SK-N-SH (cell line): ENCODE data around the gene PXK. TPM values are rescaled to one million over a fixed set of nuclear protein-coding genes. Genes with fewer than 3 reads are reported as not detected.

Experiments used
- CTCF ChIA-PET: fragments of 300-600, 350-600 bp; formaldehyde crosslinking; extraction: SDS; loops from one replicate; lab custom pipeline; 2021; lab: Yijun Ruan, JAX
- POLR2A ChIA-PET: fragments of 350-600 bp; sonication (Branson Sonifier 250); formaldehyde crosslinking; extraction: SDS; loops from one replicate; lab custom pipeline; 2020; ENCODE audit warnings: antibody characterized with exemption, inconsistent platforms; lab: Yijun Ruan, JAX
- DNase-seq: peaks from one replicate; pipeline ENCODE4 v3.0.0; 2012
- H2AFZ ChIP-seq: fragments of 200-600 bp; sonication (generic); 2 replicates; pipeline ENCODE4 v1.8.1; 2016; ENCODE audit warnings: antibody characterized with exemption, mild to moderate bottlenecking, low read depth
- H3F3A ChIP-seq: fragments of 200-600 bp; sonication (generic); replicated peaks from 2 replicates; pipeline ENCODE3; 2016; ENCODE audit warnings: antibody characterized with exemption, mild to moderate bottlenecking; ENCODE audit not compliant: insufficient read depth
- H3K27ac ChIP-seq, 2 experiments: fragments of 200-500 bp in 1 of 2; fragments of 200-600 bp in 1 of 2; sonication (Bioruptor generic) in 1 of 2; sonication (generic), shearing (Covaris generic) in 1 of 2; 2 replicates each; pipeline versions ENCODE4 v1.5.1 to v1.6.1; 2014 to 2016; ENCODE audit warnings: low read depth in 2 of 2, inconsistent platforms in 1 of 2, low read length in 1 of 2, mild to moderate bottlenecking in 1 of 2, mixed read lengths in 1 of 2
- H3K27me3 ChIP-seq: fragments of 200-600 bp; sonication (generic), shearing (Covaris generic); 2 replicates; pipeline ENCODE4 v1.6.1; 2016; ENCODE audit warnings: mixed run types; ENCODE audit not compliant: insufficient read depth
- H3K36me3 ChIP-seq, 2 experiments: fragments of 200-500 bp in 1 of 2; fragments of 200-600 bp in 1 of 2; sonication (Bioruptor generic) in 1 of 2; sonication (generic) in 1 of 2; replicated peaks in 1 of 2; 2 replicates each; pipeline versions ENCODE3 to v1.5.1; 2014 to 2016; ENCODE audit warnings: low read length in 1 of 2, mild to moderate bottlenecking in 1 of 2; ENCODE audit not compliant: insufficient read depth in 2 of 2, control insufficient read depth in 1 of 2
- H3K4me1 ChIP-seq, 2 experiments: fragments of 200-500 bp in 1 of 2; fragments of 200-600 bp in 1 of 2; sonication (Bioruptor generic) in 1 of 2; sonication (generic), shearing (Covaris generic) in 1 of 2; 2 replicates each; pipeline versions ENCODE4 v1.5.1 to v1.6.1; 2014 to 2016; ENCODE audit warnings: low read depth in 1 of 2, low read length in 1 of 2, mixed run types in 1 of 2; ENCODE audit not compliant: insufficient read depth in 2 of 2, control insufficient read depth in 1 of 2
- H3K4me2 ChIP-seq: fragments of 200-600 bp; sonication (generic), shearing (Covaris generic); 2 replicates; pipeline ENCODE4 v1.6.1; 2017; ENCODE audit warnings: mixed run types
- H3K4me3 ChIP-seq, 2 experiments: fragments of 200-500 bp in 1 of 2; fragments of 200-600 bp in 1 of 2; sonication (Bioruptor generic) in 1 of 2; sonication (generic), shearing (Covaris generic) in 1 of 2; 2 replicates each; pipeline versions ENCODE4 v1.5.1 to v1.8.1; 2014 to 2016; ENCODE audit warnings: low read depth in 2 of 2, inconsistent platforms in 1 of 2, low read length in 1 of 2, mild to moderate bottlenecking in 1 of 2, mixed read lengths in 1 of 2, moderate library complexity in 1 of 2
- H3K79me2 ChIP-seq: fragments of 200-600 bp; sonication (generic); 2 replicates; pipeline ENCODE4 v1.8.1; 2017; ENCODE audit warnings: mild to moderate bottlenecking; ENCODE audit not compliant: insufficient read depth
- H3K9ac ChIP-seq: fragments of 200-600 bp; sonication (generic); 2 replicates; pipeline ENCODE4 v1.6.1; 2017; ENCODE audit warnings: mixed run types
- H3K9me2 ChIP-seq: fragments of 200-600 bp; sonication (generic); 2 replicates; pipeline ENCODE4 v1.6.1; 2017; ENCODE audit warnings: mixed run types
- H3K9me3 ChIP-seq: fragments of 200-600 bp; sonication (generic); 2 replicates; pipeline ENCODE4 v1.6.1; 2017; ENCODE audit warnings: mixed run types, mild to moderate bottlenecking, moderate library complexity
- H4K20me1 ChIP-seq: fragments of 200-600 bp; sonication (generic); 2 replicates; pipeline ENCODE4 v1.6.1; 2017; ENCODE audit warnings: mild to moderate bottlenecking, mixed run types; ENCODE audit not compliant: insufficient read depth
- CHD2 ChIP-seq: fragments of 150-350 bp; IDR thresholded peaks from 2 replicates; pipeline ENCODE4 v1.6.1; 2018; ENCODE audit warnings: low read length; ENCODE audit not compliant: partially characterized antibody
- FOXJ3 ChIP-seq: sonication (generic); formaldehyde crosslinking; IDR thresholded peaks from 2 replicates; pipeline ENCODE4 v1.5.1; 2020; ENCODE audit warnings: mild to moderate bottlenecking, missing genetic modification reagents
- FOXM1 ChIP-seq: IDR thresholded peaks from 2 replicates; pipeline ENCODE4 v1.4.0; 2012; ENCODE audit warnings: low read depth, mild to moderate bottlenecking
- GABPA ChIP-seq: IDR thresholded peaks from 2 replicates; pipeline ENCODE4 v1.4.0; 2012; ENCODE audit warnings: low read depth, mild to moderate bottlenecking
- GATA2 ChIP-seq: sonication (generic); formaldehyde crosslinking; IDR thresholded peaks from 2 replicates; pipeline ENCODE4 v1.5.0; 2020; ENCODE audit warnings: mild to moderate bottlenecking, missing genetic modification reagents
- MEF2A ChIP-seq: IDR thresholded peaks from 2 replicates; pipeline ENCODE4 v1.4.0; 2012; ENCODE audit warnings: low read depth, borderline replicate concordance
- POLR2AphosphoS5 ChIP-seq: IDR thresholded peaks from 2 replicates; pipeline ENCODE4 v1.6.1; 2012; ENCODE audit warnings: low read depth, low read length
- RAD21 ChIP-seq: IDR thresholded peaks from 2 replicates; pipeline ENCODE4 v1.6.1; 2012; ENCODE audit warnings: mild to moderate bottlenecking, low read length
- RCOR1 ChIP-seq: fragments of 150-350 bp; IDR thresholded peaks from 2 replicates; pipeline ENCODE4 v1.6.1; 2017; ENCODE audit warnings: antibody characterized with exemption, low read length
- RXRA ChIP-seq: IDR thresholded peaks from 2 replicates; pipeline ENCODE4 v1.4.0; 2012; ENCODE audit warnings: low read depth, mild to moderate bottlenecking, borderline replicate concordance
- SIN3A ChIP-seq: IDR thresholded peaks from 2 replicates; pipeline ENCODE4 v1.6.1; 2012; ENCODE audit warnings: low read depth, mild to moderate bottlenecking, low read length, moderate library complexity, borderline replicate concordance
- SMC3 ChIP-seq: IDR thresholded peaks from 2 replicates; pipeline ENCODE4 v1.6.1; 2012; ENCODE audit warnings: low read depth, low read length, improper control_type of control experiment
- TCF12 ChIP-seq: IDR thresholded peaks from 2 replicates; pipeline ENCODE4 v1.4.0; 2012
- TEAD4 ChIP-seq: IDR thresholded peaks from 2 replicates; pipeline ENCODE4 v1.4.0; 2012; ENCODE audit warnings: mild to moderate bottlenecking, borderline replicate concordance; ENCODE audit not compliant: insufficient read depth
- WGBS: methylation state at CpG from one replicate; pipeline ENCODE4 v1.1.6; 2017; ENCODE audit warnings: low lambda C conversion rate; 5-methylcytosine and 5-hydroxymethylcytosine counted together
- polyA plus RNA-seq, 3 experiments: library from polyadenylated mRNA; depleted of rRNA; stranded (reverse); fragments of >200 nt; gene quantifications; 2 replicates each; pipeline ENCODE4 v1.2.3, GENCODE V29; 2012
- TF ChIP-seq, protein P1 (sequence below): IDR thresholded peaks from 2 replicates; pipeline ENCODE4 v1.4.0; 2012; ENCODE audit warnings: low read depth, borderline replicate concordance
- TF ChIP-seq, protein P2 (sequence below): fragments of 200-600 bp; sonication (generic); IDR thresholded peaks from 2 replicates; pipeline ENCODE4 v1.6.1; 2017; ENCODE audit warnings: antibody characterized with exemption, mild to moderate bottlenecking, moderate library complexity
- TF ChIP-seq, protein P3 (sequence below): IDR thresholded peaks from 2 replicates; pipeline ENCODE4 v1.4.0; 2012; ENCODE audit warnings: low read depth
- TF ChIP-seq, protein P4 (sequence below): IDR thresholded peaks from 2 replicates; pipeline ENCODE4; 2012

Gene PXK
- polyA plus RNA-seq, 1 of the 3 experiments (the other 2 are of a cell fraction): 8.4 TPM

DNA sequence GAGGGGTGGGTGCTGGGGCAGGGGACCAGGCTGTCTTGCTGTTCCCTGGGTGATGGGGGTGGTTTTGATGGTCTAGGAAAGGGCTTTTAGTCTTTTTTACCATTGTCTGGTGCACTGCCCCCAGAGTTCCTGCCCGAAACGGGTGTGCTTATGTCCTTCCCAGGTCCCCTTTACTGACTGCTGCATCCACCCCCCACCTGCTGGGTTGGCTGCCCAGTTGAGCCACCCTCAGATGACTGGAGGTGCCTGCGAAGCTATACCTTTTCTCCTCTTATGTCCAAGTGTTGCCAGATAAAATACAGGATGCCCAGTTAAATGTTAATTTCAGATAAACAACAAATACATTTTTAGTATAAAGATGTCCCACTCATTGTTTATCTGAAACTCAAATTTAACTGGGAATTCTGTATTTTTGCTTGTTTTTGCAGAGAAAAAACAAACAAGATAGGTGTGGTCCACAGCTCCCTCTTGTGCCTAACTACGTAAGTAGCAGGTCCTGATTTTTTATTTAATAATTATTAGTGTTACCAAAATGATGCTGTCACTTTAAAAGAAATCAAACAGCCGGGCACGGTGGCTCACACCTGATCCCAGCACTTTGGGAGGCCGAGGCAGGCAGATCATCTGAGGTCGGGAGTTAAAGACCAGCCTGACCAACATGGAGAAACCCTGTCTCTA, 32.7 kb upstream of the PXK start:
- Histone ChIP-seq H3K79me2 (no peaks in the 10 kb centered on the region), H3K9me2 (no peaks in the 10 kb centered on the region), H2AFZ (no peak overlapping the region), H3K4me3 (no peak overlapping the region), H3K9ac (no peak overlapping the region), H4K20me1 (no peaks in the 10 kb centered on the region), H3K4me1 (no peaks in the 10 kb centered on the region; a peak in 1 of 4 replicates), H3K36me3 (peaks cover 0 to 3% of the 10 kb centered on the region in 2 experiments), H3K9me3 (0 out of 2 replicates have a peak, but pooled peaks cover 7% of the 10 kb centered on the region), H3F3A (no peaks in the 10 kb centered on the region), H3K27me3 (no peaks in the 10 kb centered on the region; the same call in 1 of the 2 replicates), H3K4me2 (no peak overlapping the region), H3K27ac (no peak overlapping the region)
- CTCF ChIA-PET: interaction anchor here (0.7 to 6.5 kb wide), 35 partner anchors 8 to 349 kb away, joined by 3 to 60 read pairs (median 4); partner anchors contain the start of genes ABHD6 and DNASE1L3
- peak; percentile 47 for DNase-seq
- 13% methylated on average over 8 of the region's 8 CpGs for WGBS
- POLR2A ChIA-PET: no interaction called here
- TF ChIP-seq RCOR1 (no peak), POLR2AphosphoS5 (no peak), GATA2 (no peak), FOXJ3 (no peak), GABPA (no peak), SMC3 (peak; percentile 67), RXRA (no peak), TCF12 (no peak), TEAD4 (no peak), RAD21 (peak; percentile 79), FOXM1 (no peak), CHD2 (no peak), MEF2A (no peak), SIN3A (no peak)
- TF ChIP-seq, protein P1, sequence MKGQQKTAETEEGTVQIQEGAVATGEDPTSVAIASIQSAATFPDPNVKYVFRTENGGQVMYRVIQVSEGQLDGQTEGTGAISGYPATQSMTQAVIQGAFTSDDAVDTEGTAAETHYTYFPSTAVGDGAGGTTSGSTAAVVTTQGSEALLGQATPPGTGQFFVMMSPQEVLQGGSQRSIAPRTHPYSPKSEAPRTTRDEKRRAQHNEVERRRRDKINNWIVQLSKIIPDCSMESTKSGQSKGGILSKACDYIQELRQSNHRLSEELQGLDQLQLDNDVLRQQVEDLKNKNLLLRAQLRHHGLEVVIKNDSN: no peak
- TF ChIP-seq, protein P2, sequence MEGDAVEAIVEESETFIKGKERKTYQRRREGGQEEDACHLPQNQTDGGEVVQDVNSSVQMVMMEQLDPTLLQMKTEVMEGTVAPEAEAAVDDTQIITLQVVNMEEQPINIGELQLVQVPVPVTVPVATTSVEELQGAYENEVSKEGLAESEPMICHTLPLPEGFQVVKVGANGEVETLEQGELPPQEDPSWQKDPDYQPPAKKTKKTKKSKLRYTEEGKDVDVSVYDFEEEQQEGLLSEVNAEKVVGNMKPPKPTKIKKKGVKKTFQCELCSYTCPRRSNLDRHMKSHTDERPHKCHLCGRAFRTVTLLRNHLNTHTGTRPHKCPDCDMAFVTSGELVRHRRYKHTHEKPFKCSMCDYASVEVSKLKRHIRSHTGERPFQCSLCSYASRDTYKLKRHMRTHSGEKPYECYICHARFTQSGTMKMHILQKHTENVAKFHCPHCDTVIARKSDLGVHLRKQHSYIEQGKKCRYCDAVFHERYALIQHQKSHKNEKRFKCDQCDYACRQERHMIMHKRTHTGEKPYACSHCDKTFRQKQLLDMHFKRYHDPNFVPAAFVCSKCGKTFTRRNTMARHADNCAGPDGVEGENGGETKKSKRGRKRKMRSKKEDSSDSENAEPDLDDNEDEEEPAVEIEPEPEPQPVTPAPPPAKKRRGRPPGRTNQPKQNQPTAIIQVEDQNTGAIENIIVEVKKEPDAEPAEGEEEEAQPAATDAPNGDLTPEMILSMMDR: peak; percentile 85
- TF ChIP-seq, protein P3, sequence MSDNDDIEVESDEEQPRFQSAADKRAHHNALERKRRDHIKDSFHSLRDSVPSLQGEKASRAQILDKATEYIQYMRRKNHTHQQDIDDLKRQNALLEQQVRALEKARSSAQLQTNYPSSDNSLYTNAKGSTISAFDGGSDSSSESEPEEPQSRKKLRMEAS: no peak
- TF ChIP-seq, protein P4, sequence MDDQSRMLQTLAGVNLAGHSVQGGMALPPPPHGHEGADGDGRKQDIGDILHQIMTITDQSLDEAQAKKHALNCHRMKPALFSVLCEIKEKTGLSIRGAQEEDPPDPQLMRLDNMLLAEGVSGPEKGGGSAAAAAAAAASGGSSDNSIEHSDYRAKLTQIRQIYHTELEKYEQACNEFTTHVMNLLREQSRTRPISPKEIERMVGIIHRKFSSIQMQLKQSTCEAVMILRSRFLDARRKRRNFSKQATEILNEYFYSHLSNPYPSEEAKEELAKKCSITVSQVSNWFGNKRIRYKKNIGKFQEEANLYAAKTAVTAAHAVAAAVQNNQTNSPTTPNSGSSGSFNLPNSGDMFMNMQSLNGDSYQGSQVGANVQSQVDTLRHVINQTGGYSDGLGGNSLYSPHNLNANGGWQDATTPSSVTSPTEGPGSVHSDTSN: no peak
